ENCODE results near the gene ROGDI.

- TF ChIP-seq SUZ12 (IDR thresholded peaks at IDR 0.05) (no peak), L3MBTL2 (conservative IDR thresholded peaks at IDR 0.05) (no peak), FOXM1 (IDR thresholded peaks at IDR 0.05; ENCODE audit: borderline replicate concordance) (no peak)
Observed at GRCh38 chr16:4814046-4814445, 11.6 kb upstream of the ROGDI start.
